Nephron progenitor cell (in vitro differentiated cells): Measurements from ENCODE around the gene PTPRF.

Experiments used
- DNase-seq: peaks from one replicate; pipeline ENCODE4 v3.0.0; 2021
- H3K27ac Mint-ChIP-seq: 2 replicates; pipeline ENCODE4 v1.8.0; 2021; ENCODE audit warnings: mild to moderate bottlenecking, moderate library complexity, mixed read lengths
- H3K27me3 Mint-ChIP-seq: 2 replicates; pipeline ENCODE4 v1.8.0; 2021; ENCODE audit warnings: mild to moderate bottlenecking, low read depth, mixed read lengths; ENCODE audit not compliant: poor library complexity
- H3K36me3 Mint-ChIP-seq: 2 replicates; pipeline ENCODE4 v1.8.0; 2021; ENCODE audit warnings: low read depth, mixed read lengths
- H3K4me1 Mint-ChIP-seq: 2 replicates; pipeline ENCODE4 v1.8.0; 2021; ENCODE audit warnings: mixed read lengths
- H3K4me3 Mint-ChIP-seq: 2 replicates; pipeline ENCODE4 v1.8.0; 2021; ENCODE audit warnings: mild to moderate bottlenecking, moderate library complexity, mixed read lengths
- H3K9me3 Mint-ChIP-seq: 2 replicates; pipeline ENCODE4 v1.8.0; 2021; ENCODE audit warnings: mild to moderate bottlenecking, moderate library complexity, mixed read lengths
- CTCF ChIP-seq: fragments of 200-600 bp; sonication (generic); IDR thresholded peaks from 2 replicates; pipeline ENCODE4 v1.5.0; 2021; ENCODE audit warnings: antibody characterized with exemption

The PTPRF gene

GRCh38 chr1:43532716-43533115 is 2.0 kb downstream of the PTPRF start:
- no peak overlapping the region for H3K27ac Mint-ChIP-seq
- DNase-seq: no peak
- H3K4me3 Mint-ChIP-seq: peak overlapping the region; percentile 99
- H3K36me3 Mint-ChIP-seq: peaks cover 4% of the 10 kb centered on the region
- H3K27me3 Mint-ChIP-seq: peaks cover 12% of the 10 kb centered on the region
- no peak for TF ChIP-seq CTCF
- no peaks in the 10 kb centered on the region for H3K9me3 Mint-ChIP-seq
- peaks cover 61% of the 10 kb centered on the region for H3K4me1 Mint-ChIP-seq

- Mint-ChIP-seq H3K27ac (no peak overlapping the region), H3K4me3 (no peak overlapping the region), H3K4me1 (peaks cover 69% of the 10 kb centered on the region)
Observed at GRCh38 chr1:43533584-43533983, 2.9 kb downstream of the PTPRF start.

GRCh38 chr1:43534256-43534655 is 3.6 kb downstream of the PTPRF start:
- Mint-ChIP-seq H3K4me3 (peak overlapping the region; percentile 26), H3K27ac (peak overlapping the region; percentile 17), H3K4me1 (peaks cover 74% of the 10 kb centered on the region), H3K27me3 (peaks cover 7% of the 10 kb centered on the region), H3K9me3 (no peaks in the 10 kb centered on the region), H3K36me3 (peaks cover 20% of the 10 kb centered on the region)
- DNase-seq: no peak
- no peak for TF ChIP-seq CTCF

More at GRCh38 chr1:43533584-43533983, 2.9 kb downstream of the PTPRF start:
- no peaks in the 10 kb centered on the region for H3K9me3 Mint-ChIP-seq
- TF ChIP-seq CTCF: no peak
- no peak for DNase-seq
- peaks cover 12% of the 10 kb centered on the region for H3K27me3 Mint-ChIP-seq
- peaks cover 13% of the 10 kb centered on the region for H3K36me3 Mint-ChIP-seq

GRCh38 chr1:43536196-43536863 is 5.6 kb downstream of the PTPRF start:
- Mint-ChIP-seq H3K4me3 (no peak overlapping the region), H3K36me3 (peaks cover 22% of the 10 kb centered on the region), H3K27ac (no peak overlapping the region), H3K27me3 (peaks cover 3% of the 10 kb centered on the region), H3K4me1 (peaks cover 80% of the 10 kb centered on the region), H3K9me3 (no peaks in the 10 kb centered on the region)
- TF ChIP-seq CTCF: no peak
- no peak for DNase-seq

GRCh38 chr1:43536864-43537358 is 6.2 kb downstream of the PTPRF start:
- Mint-ChIP-seq H3K36me3 (peaks cover 22% of the 10 kb centered on the region), H3K4me3 (no peak overlapping the region), H3K27ac (peak overlapping the region; percentile 55), H3K4me1 (peaks cover 82% of the 10 kb centered on the region), H3K27me3 (peaks cover 3% of the 10 kb centered on the region), H3K9me3 (no peaks in the 10 kb centered on the region)
- DNase-seq: no peak
- TF ChIP-seq CTCF: no peak
